ENCODE measurements around the gene RSF1. TPM values are rescaled to one million over a fixed set of nuclear protein-coding genes. Genes with fewer than 3 reads are reported as not detected.

RSF1 gene
- total and polyA plus RNA-seq, 8 donors: 5.6 to 34.3 (median 22.9) TPM

- H3K4me1 ChIP-seq: peaks cover 0 to 7% (median 3%) of the 10 kb centered on the region in 3 donors
- H3K27me3 ChIP-seq: no peaks in the 10 kb centered on the region
- no peak for FAIRE-seq
- H3K9me3 ChIP-seq: no peaks in the 10 kb centered on the region
- H3K36me3 ChIP-seq: no peaks in the 10 kb centered on the region
- no peak for DNase-seq
- intact Hi-C loops (cut with DNase I): no loop called here
- peak in 1 of 4 donors; percentile 59 for ATAC-seq
- no peak for TF ChIP-seq CTCF (IDR thresholded peaks at IDR 0.05)
- H3K4me3 ChIP-seq: no peak overlapping the region
- H3K27ac ChIP-seq: no peak overlapping the region
These were observed 40.6 kb downstream of the RSF1 start for GRCh38 chr11:77779935-77780334.

DNA sequence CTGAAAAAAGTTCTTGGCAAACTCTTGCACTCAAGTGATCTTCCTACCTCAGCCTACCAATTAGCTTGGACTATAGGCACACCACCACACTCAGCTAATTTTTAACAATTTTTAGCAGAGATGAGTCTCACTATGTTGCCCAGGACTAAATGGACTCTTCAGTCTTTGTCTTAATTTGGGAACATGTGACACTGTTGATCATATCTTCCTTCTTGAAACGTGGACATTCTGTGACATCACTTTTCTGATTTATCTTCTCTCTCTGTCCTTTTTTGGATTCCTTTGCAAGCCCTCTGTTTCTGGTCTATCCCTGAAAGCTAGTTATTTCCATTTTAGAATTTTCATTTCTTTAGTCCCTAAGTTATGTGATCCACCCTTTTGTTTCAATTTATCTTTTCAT, 42.0 kb downstream of the RSF1 start:
- H3K4me1 ChIP-seq: peaks cover 0 to 3% (median 2%) of the 10 kb centered on the region in 3 donors
- 53 to 55% methylated on average over 1 of the region's 1 CpG for WGBS, 2 donors
- no peak overlapping the region for H3K27ac ChIP-seq
- no peak for TF ChIP-seq CTCF (IDR thresholded peaks at IDR 0.05)
- no peaks in the 10 kb centered on the region for H3K36me3 ChIP-seq
- no peaks in the 10 kb centered on the region for H3K27me3 ChIP-seq
- ATAC-seq: no peak
- no peak for FAIRE-seq
- H3K9me3 ChIP-seq: no peaks in the 10 kb centered on the region
- no peak overlapping the region for H3K4me3 ChIP-seq
- intact Hi-C loops (cut with DNase I): no loop called here
- no peak for DNase-seq

- Histone ChIP-seq H3K4me1 (peaks cover 0 to 3% (median 2%) of the 10 kb centered on the region in 3 donors), H3K36me3 (no peaks in the 10 kb centered on the region), H3K27me3 (no peaks in the 10 kb centered on the region), H3K4me3 (no peak overlapping the region), H3K27ac (no peak overlapping the region), H3K9me3 (no peaks in the 10 kb centered on the region)
- WGBS, 2 donors: 97 to 100% methylated on average over 1 of the region's 1 CpG
- TF ChIP-seq CTCF (IDR thresholded peaks at IDR 0.05): no peak
- intact Hi-C loops (cut with DNase I): no loop called here
- ATAC-seq (no peak), DNase-seq (no peak), FAIRE-seq (no peak)
These were observed 42.4 kb downstream of the RSF1 start for GRCh38 chr11:77778118-77778517.

- intact Hi-C loops (cut with DNase I): no loop called here
These were observed 44.1 kb downstream of the RSF1 start for GRCh38 chr11:77776455-77776854.

More at GRCh38 chr11:77776455-77776854, 44.1 kb downstream of the RSF1 start:
- Histone ChIP-seq H3K27ac (no peak overlapping the region), H3K4me3 (no peak overlapping the region), H3K36me3 (no peaks in the 10 kb centered on the region), H3K4me1 (peaks cover 2 to 4% (median 3%) of the 10 kb centered on the region in 3 donors), H3K9me3 (no peaks in the 10 kb centered on the region), H3K27me3 (no peaks in the 10 kb centered on the region)
- ATAC-seq: no peak
- TF ChIP-seq CTCF (IDR thresholded peaks at IDR 0.05): no peak
- WGBS, 2 donors: 56 to 65% methylated on average over 1 of the region's 1 CpG
- FAIRE-seq: peak; percentile 23
- DNase-seq: no peak

Data from pancreas (tissue), 10 donors.